GF-D8 (cell line): Measurements from ENCODE around the gene WDR83.
A peak's percentile ranks its signal among the peaks of the same experiment; 100 is the strongest.
"Not testable (repeated sequence)": the region's sequence is repeated elsewhere in the genome, so short reads cannot be mapped to it uniquely, and the experiment has no call there.

Source experiments
- DNase-seq: peaks from one replicate; lab custom pipeline; 2025; lab: John Stamatoyannopoulos, UW

Gene WDR83, protein sequence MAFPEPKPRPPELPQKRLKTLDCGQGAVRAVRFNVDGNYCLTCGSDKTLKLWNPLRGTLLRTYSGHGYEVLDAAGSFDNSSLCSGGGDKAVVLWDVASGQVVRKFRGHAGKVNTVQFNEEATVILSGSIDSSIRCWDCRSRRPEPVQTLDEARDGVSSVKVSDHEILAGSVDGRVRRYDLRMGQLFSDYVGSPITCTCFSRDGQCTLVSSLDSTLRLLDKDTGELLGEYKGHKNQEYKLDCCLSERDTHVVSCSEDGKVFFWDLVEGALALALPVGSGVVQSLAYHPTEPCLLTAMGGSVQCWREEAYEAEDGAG

DNA sequence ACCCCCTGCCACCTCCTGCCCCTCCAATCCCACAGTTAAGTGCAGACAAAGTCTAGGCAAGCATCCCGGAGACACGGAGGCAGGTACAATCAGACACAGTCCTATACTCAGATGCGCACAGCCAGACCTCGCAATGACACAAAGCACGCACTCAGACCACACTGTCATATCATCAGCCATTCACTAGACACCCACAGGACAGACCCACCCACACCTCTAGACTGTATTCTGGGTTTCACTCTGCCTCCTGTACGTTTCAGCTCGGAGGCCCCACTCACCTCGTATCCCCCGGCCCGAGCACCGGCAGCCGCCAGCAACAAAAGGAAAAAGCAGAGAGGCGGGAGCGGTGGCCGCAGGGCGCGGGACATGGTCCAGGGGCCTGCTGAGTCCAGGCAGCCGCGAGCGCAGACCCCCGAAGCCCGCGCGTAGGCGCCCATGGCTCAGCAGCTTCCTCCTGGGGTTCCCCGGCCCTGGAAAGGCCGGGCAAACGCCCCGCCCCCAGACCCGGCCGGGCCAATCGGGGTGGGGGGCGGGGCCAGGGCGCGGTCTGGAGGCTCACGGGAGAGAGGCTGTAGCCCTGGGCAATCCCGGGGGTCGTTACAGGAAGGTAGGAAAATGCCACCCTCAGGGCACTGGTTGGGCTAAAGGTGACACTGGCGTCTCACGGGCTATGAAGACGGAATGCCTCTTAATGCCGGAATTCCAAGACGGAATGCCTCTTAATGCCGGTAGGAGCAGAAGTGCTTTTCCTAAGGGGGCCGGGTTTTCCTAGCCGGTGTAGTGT, at the start of gene WDR83, which contains the start of gene MAN2B1:
TSS of gene WDR83 (plus strand) at position 543 of the 784 bp plus-strand sequence. CDS start 2,984 bp downstream, outside the sequence.
TSS of gene MAN2B1 (minus strand) at position 478 of the 784 bp plus-strand sequence. CDS start at position 437, 41 bp downstream.
- DNase-seq = peak; percentile 16

DNA sequence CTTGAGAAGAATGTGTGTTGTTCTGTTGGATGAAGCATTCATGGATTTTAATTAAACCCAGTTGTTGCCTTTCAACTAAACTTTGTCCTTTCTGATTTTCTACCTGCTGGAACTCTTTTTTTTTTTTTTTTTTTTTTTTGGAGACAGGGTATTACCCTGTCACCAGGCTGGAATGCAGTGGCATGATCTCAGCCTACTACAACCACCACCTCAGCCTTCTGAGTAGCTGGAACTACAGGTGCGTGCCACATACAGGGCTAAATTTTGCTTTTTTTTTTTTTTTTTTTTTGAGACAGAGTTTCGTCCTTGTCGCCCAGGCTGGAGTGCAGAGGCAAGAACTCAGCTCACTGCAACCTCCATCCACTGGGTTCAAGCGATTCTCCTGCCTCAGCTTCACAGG, 49.0 kb upstream of the WDR83 start:
- no peak for DNase-seq

DNA sequence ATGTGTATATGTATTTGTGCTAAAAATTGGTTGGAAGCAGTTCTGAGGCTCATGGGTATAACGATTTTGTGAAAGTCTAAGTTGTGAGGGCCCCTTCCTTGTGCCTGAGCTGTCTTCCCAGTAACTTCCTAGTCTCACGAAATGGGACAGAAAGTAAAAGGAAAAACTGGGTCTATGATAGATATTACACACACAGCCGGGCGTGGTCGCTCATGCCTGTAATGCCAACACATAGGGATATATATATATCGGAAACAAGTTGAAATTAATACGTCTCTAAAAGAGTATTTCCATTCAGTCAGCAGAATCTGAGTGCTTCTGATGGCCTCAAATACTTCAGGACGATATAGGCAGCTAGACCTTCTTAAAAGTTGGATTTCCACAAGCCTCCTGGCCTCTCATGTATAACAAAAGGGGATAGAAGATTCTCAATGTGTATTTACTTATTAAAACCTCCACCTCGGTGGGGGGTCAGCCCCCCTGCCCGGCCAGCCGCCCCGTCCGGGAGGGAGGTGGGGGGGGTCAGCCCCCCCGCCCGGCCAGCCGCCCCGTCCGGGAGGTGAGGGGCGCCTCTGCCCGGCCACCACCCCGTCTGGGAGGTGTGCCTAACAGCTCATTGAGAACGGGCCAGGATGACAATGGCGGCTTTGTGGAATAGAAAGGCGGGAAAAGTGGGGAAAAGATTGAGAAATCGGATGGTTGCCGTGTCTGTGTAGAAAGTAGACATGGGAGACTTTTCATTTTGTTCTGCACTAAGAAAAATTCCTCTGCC, 45.2 kb upstream of the WDR83 start:
- DNase-seq = not testable (repeated sequence)

DNA sequence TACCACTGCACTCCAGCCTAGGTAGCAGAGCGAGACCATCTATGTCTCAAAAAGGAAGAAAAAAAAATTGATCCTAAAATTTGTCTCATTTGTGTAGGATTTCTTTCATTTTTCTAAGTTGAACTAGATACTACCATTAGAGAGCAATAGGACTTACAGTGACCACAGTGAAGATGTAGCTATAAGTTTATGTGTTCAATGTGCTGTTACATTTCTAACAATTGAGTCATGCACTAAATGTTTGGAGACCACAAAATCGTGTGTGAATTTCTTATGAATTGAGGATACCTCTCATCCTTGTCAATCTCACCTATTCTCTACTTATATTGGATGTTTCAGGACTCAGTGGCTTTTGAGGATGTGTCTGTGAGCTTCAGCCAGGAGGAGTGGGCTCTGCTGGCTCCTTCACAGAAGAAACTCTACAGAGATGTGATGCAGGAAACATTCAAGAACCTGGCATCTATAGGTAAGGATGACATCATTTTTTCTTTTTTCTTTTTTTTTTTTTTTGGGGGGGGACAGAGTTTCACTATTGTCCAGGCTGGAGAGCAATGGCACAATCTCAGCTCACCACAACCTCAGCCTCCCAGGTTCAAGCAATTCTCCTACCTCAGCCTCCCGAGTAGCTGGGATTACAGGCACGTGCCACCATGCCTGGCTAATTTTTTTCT, 43.1 kb upstream of the WDR83 start:
- no peak for DNase-seq

DNA sequence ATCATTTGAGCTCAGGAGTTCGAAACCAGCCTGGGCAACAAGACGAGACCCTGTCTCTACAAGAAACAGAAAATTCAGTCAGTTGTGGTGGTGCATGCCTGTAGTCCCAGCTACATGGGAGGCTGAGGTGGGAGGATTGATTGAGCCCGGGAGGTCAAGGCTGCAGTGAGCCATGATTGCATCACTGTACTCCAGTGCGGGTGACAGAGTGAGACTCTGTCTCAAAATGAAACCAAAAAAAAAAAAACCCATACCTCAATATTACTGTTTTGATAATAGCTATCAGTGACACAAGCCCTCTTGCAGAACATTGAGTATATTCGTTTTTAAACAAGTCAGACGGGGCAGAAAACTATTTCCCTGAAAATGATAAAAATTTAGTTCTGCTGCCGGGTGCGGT, 39.6 kb upstream of the WDR83 start:
- DNase-seq = no peak

DNA sequence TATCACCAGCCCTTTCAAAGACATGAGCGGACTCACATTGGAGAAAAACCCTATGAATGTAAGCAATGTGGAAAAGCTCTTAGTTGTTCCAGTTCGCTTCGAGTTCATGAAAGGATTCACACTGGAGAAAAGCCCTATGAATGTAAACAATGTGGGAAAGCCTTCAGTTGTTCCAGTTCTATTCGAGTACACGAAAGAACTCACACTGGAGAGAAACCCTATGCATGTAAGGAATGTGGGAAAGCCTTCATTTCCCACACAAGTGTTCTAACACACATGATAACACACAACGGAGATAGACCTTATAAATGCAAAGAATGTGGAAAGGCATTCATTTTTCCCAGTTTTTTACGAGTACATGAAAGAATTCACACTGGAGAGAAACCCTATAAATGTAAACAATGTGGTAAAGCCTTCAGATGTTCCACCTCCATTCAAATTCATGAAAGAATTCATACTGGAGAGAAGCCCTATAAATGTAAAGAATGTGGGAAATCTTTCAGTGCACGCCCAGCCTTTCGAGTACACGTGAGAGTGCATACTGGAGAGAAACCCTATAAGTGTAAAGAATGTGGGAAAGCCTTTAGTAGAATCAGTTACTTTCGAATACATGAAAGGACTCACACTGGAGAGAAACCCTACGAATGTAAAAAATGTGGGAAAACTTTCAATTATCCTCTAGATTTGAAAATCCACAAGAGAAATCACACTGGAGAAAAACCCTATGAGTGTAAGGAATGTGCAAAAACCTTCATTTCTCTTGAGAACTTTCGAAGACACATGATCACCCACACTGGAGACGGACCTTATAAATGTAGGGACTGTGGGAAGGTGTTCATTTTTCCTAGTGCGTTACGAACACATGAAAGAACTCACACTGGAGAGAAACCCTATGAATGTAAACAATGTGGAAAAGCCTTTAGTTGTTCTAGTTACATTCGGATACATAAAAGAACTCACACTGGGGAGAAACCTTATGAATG, 38.3 kb upstream of the WDR83 start:
- no peak for DNase-seq

DNA sequence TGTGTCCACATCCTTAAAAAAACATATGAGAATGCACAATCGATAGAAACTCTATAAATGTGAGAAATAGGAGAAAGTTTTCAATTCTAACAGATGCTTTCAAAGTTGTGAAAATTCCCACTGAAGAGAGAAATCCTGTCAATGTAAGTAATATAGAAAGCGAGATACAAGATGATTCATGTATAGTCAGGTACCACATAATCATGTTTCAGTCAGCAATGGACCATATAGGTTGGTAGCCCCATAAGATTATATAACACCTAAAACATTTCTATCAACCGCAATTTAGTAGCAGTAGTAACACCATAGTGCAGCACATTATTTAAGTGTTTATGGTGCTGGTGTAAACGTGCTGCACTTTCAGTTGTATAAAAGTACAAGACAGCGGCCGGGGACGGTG, 37.4 kb upstream of the WDR83 start:
- no peak for DNase-seq

DNA sequence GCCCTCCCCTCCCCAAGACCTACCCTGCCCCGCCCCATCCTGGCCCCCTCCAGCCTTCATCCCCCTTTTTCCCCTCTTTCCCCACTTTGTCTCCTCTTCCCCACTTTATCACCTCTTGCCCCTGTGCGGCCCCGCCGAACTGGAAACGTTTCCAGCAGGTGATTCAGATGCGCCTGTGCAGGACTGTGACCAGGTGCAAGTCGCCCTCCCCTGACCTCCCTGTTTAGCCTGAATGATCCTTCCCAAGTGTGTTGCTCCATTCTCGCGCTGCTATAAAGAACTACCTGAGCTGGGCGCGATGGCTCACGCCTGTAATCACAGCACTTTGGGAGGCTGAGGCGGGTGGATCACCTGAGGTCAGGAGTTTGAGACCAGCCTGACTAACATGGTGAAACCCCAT, 30.0 kb upstream of the WDR83 start:
- no peak for DNase-seq

DNA sequence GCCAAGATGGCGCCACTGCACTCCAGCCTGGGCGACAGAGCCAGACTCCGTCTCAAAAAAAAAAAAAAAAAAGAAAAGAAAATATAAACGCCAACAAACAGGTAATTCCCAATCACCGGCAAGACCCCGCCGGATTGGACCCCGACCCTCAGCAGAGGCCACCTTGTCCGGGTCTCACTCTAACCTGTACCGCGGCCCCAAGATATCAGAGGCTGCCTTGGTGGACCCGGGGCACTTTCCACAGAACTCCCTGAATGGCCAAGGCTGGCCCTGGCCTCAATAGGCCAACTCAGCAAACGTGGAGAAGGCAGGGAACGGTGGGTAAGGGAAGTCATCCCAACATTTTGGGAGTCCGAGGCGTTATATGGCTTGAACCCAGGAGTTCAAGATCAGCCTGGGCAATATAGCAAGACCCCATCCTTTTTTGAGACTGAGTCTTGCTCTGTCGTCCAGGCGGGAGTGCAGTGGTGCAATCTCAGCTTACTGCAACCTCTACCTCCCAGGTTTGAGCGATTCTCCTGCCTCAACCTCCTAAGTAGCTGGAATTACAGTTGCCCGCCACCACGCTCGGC, 27.9 kb upstream of the WDR83 start:
- no peak for DNase-seq

DNA sequence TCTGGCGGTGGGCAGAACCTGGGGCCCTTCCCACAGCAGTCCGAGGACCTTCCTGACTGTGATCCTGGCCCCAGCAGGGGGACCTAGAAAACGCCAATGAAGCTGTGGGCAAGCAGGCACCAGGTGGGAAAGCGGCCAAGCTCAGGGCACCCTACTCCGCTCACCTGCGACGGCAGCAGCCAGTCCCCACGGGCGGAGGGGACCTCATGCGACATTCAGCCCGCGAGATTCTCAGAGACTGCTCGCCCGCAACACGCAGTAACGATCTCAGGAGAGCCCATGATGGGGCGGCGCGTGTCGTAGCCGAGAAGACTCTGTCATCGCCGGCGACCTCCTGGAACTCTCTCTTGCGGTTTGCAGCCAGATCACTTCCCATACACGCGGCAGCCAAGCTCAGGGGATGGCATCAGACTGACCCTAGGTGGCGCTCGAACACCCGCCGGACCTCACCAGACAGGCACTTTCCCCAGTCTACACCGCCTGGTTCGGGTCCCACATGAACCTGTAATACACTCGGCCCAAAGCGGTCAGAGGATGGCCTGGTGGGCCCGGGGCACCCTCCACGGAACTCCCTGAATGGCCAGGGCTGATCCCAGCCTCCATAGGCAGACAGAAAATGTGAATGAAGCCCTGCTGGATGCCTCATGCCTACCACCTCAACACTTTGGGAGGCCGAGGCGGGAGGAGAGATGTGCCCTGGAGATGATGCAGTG, 26.6 kb upstream of the WDR83 start:
- DNase-seq = peak; percentile 39

DNA sequence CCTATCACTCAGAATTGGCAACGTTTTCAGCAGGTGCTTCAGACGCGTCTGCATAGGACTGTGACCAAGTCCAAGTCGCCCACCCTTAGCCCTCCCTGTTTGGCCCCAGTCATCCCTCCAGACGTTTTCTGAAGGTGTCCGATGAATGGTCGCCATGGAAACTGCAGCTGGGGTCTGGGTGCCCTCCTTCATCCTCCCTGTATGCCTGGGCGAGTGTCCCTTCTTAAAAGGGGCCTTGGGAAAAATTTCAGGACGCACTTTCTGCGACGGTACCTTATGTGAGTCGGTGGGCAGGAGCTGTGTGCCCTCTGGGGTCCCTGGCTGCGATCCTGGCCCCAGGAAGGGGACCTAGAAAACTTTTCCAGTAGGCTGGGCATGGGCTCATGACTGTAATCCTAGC, 25.2 kb upstream of the WDR83 start:
- DNase-seq = no peak

DNA sequence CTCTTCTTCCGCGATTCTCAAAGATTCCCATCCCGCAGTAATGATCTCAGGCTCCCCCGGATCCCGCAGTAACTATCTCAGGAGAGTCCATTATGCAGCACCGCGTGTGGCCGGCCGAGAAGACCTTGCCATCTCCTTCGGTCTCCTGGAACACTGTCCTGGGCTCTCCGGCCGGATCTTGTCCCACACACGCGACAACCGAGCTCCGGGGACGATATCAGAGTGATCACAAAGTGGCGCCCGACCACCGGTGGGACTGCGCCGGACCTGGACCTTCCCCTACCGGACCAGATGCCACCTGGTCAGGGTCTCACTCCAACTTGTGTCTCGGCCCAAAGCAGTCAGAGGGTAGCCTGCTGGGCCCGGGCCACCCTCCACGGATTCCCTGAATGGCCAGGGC, 24.1 kb upstream of the WDR83 start:
- DNase-seq = no peak

DNA sequence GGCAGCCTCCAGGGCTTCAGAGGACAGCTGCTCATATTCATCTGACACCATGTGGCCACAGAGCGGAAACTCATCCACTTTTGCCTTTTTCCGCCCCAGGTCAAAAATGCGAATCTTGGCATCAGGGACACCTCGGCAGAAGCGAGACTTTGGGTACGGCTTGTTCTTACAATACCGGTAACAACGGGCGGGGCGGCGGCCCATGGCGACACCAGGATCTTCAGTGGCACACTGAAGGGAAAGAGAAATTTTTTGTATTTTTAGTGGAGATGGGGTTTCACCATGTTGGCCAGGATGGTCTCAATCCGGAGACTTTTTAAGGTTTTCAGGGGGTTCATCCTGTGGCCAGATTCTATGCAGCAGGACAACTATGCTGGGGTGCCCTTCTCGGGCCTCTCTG, 22.9 kb upstream of the WDR83 start:
- DNase-seq = not testable (repeated sequence)

DNA sequence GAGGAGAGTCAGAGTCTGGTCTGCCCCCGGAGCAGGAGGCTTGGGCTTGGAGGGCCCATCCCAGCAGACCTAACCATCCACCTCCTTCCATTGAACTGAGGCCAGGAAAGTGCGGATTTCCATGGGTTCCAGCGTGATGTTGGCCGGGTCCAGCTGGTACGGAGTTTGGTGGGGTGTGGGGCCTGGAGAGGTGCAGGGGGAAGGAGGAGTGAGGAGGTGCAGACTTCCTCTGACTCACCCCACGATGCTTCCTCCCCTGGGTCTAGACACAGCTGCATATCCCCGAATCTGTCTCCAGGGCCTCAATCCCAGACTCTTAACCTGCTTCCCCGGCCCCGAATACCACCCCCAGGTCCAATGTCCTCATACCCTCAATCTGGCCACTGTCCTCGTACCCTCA, 20.1 kb upstream of the WDR83 start:
- no peak for DNase-seq

DNA sequence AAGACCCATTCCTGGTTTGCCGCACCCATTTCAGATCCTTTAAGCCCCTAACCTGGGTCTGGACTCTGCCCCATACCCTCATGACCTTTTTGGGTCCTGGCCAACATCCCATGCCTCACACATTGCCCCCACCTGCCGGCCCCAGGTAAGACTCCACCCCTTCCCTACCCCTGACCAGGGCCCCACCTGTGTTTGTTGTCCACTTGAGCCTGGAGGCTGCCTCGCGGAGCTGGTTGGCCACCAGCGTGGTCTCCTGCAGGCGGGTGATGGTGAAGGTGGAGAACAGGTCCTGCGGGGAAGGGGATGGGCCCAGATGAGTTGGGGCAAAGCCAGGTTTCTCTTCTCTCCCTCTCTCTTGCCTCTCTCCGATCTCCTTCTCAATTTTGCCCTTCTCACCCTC, 19.6 kb upstream of the WDR83 start:
- no peak for DNase-seq

DNA sequence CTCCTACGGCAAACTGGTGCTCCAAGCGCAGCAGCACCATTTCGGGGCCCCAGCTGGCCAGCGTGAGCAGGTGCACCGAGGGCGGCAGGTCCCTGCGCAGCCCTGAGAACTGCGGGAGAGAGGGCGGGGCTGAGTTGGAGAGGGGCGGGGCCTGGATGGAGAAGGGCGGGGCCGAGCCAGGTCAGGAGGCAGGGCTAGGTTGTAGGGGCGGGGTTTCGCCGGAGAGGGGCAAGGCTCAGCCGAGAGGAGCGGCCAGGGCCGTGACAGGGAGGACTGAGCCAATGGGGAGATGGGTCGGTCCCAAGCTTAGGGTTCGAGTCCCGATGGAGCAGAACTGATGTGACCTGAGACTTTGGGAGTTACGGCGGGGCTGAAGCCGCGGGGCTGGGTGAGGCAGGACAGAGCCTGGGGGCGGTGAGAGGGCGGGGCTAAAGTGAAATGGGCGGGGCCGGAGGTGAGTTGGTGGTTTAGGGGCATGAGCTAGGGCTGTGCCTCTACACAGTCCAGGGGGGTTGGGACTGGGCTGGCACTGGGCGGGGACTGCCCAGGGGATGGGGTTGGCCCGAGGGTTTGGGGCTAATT, 19.0 kb upstream of the WDR83 start:
- no peak for DNase-seq

DNA sequence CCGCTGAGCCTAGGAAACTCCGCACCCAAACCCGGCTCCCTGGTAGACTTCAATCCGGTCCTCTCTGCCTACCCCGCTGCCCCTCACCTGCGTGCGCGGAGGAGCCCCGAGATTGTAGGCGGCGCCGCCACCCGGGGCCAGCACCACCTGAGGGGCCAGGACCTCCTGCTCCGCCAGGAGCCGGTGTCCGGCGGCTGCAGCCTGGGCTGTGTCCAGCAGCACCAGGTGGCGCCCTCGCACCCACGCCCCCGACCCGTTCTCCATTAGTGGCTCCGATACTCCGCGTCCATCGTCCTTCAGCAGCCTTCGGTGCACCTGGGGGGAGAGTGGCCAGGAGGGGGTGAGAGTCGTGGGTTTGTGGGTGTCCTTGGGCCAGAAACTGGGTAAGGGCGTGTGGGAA, 18.5 kb upstream of the WDR83 start:
- no peak for DNase-seq

DNA sequence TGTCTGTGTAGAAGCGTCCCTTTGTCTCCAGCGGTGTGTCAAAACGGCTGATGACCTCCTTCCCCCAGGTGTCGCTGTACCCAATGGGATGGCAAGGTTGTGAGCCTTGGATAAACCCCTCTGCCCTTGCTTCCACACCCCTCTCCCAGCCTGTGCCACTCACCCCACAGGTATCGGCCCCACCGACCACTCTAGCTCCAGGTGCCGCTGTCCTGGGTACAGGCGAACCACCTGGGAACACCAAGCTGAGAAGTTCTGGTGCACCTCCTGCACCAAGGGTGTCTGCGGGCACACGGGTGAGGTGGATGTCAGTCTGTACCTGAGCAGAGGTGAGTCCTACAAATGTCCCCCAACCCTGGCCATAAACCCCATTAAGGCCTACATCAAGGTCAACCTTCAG, 16.7 kb upstream of the WDR83 start:
- no peak for DNase-seq

DNA sequence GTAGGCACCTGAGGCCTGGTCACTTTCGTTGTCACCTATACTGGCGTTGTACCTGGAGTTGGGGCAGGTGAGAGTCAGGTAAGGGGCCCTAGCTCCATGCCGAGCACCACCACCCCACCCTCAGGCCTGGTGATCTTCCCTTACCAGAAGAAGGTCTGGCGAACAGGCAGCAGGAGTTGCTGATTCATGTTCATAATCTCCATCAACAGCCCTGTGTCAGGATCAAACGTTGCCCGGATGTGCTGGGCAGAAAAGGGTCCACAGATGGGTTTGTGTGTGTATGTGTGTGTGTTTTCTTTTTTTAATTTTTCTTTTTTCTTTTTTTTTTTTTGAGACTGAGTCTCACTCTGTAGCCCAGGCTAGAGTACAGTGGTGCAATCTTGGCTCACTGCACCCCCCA, 14.4 kb upstream of the WDR83 start:
- no peak for DNase-seq
